Frontal cortex (tissue), 1 donor: ENCODE data around the gene DRC1. TPM values are rescaled to one million over a fixed set of nuclear protein-coding genes. Genes with fewer than 3 reads are reported as not detected.

Experiments used
- total RNA-seq: library from RNA; depleted of rRNA; stranded (reverse); fragments of >200 nt; gene quantifications from one replicate; pipeline ENCODE4 v1.2.3, GENCODE V29; 2014

DRC1 gene
- total RNA-seq, 1 donor from 2014 or later = 9.0 TPM

Other genes with a start within 250 kb of the DRC1 start
- gene GAREM2, start 228.8 kb upstream of the DRC1 start, total RNA-seq = 6.1 TPM
- gene HADHA, start 157.3 kb upstream of the DRC1 start, total RNA-seq = 85.2 TPM
- 37.9 TPM for gene HADHB, start 157.0 kb upstream of the DRC1 start, total RNA-seq
- gene SELENOI, start 55.8 kb upstream of the DRC1 start, total RNA-seq = 63.6 TPM
- gene ADGRF3, start 55.1 kb upstream of the DRC1 start, total RNA-seq = under 0.01 TPM
- 1.6 TPM for gene OTOF, start 76.2 kb downstream of the DRC1 start, total RNA-seq
- gene CIB4, start 239.4 kb downstream of the DRC1 start, total RNA-seq = not detected